ENCODE results near the gene STUB1. TPM values are rescaled to one million over a fixed set of nuclear protein-coding genes. Genes with fewer than 3 reads are reported as not detected.

The STUB1 gene
- total RNA-seq, 4 donors from 2014 or later: 155 to 215 (median 178) TPM

GRCh38 chr16:648071-648780, 32.0 kb upstream of the STUB1 start:
- Histone ChIP-seq H3K4me1 (peaks cover 46 to 76% (median 63%) of the 10 kb centered on the region in 4 donors), H3K27ac (replicated peaks in 1 of 4) (peak overlapping the region; percentile 83 to 92 (median 90)), H3K27me3 (no peaks in the 10 kb centered on the region), H3K4me3 (peak overlapping the region; percentile 65 to 79 (median 76)), H3K36me3 (peaks cover 0 to 23% (median 12%) of the 10 kb centered on the region in 4 donors), H3K9me3 (no peaks in the 10 kb centered on the region)
- whole genome bisulfite sequencing: 43% methylated on average over 8 of the region's 24 CpGs
- intact Hi-C loops (cut with DNase I): no loop called here
- no peak for DNase-seq (ENCODE audit: extremely low spot score)
- TF ChIP-seq CTCF (IDR thresholded peaks at IDR 0.05): peak; percentile 8 to 28 (median 9)
- no peak for TF ChIP-seq POLR2A (IDR thresholded peaks at IDR 0.05; ENCODE audit: low read depth)
- TF ChIP-seq EP300 (IDR thresholded peaks at IDR 0.05): no peak
- TF ChIP-seq POLR2AphosphoS5 (IDR thresholded peaks at IDR 0.05): no peak

- Histone ChIP-seq H3K9me3 (no peaks in the 10 kb centered on the region), H3K4me1 (peaks cover 44 to 69% (median 55%) of the 10 kb centered on the region in 4 donors), H3K36me3 (peaks cover 0 to 30% (median 16%) of the 10 kb centered on the region in 4 donors), H3K27me3 (no peaks in the 10 kb centered on the region), H3K27ac (replicated peaks in 1 of 4) (peak within 1 kb of the TSS; percentile 83 to 92 (median 90)), H3K4me3 (peak within 1 kb of the TSS; percentile 65 to 79 (median 76))
- intact Hi-C loops (cut with DNase I): no loop called here
- peak; percentile 96 for DNase-seq (ENCODE audit: extremely low spot score)
- no peak for TF ChIP-seq EP300 (IDR thresholded peaks at IDR 0.05)
- peak; percentile 89 for TF ChIP-seq POLR2AphosphoS5 (IDR thresholded peaks at IDR 0.05)
- peak in 1 of 3 experiments; percentile 23 for TF ChIP-seq CTCF (IDR thresholded peaks at IDR 0.05)
- peak; percentile 41 for TF ChIP-seq POLR2A (IDR thresholded peaks at IDR 0.05; ENCODE audit: low read depth)
- 0% methylated on average over 30 of the region's 91 CpGs for WGBS
These were observed 31.2 kb upstream of the STUB1 start, which contains the start of gene WDR90 for GRCh38 chr16:648781-649589. TSS of gene WDR90 (plus strand) at chr16:649365. CDS start at chr16:649417, 52 bp downstream.

GRCh38 chr16:649631-650030, 30.6 kb upstream of the STUB1 start:
- H3K36me3 ChIP-seq: peaks cover 0 to 32% (median 16%) of the 10 kb centered on the region in 4 donors
- H3K4me3 ChIP-seq: peak overlapping the region; percentile 65 to 79 (median 76)
- DNase-seq (ENCODE audit: extremely low spot score): no peak
- H3K4me1 ChIP-seq: peaks cover 42 to 62% (median 52%) of the 10 kb centered on the region in 4 donors
- intact Hi-C loops (cut with DNase I): no loop called here
- no peak for TF ChIP-seq EP300 (IDR thresholded peaks at IDR 0.05)
- TF ChIP-seq CTCF (IDR thresholded peaks at IDR 0.05): no peak
- TF ChIP-seq POLR2A (IDR thresholded peaks at IDR 0.05; ENCODE audit: low read depth): no peak
- TF ChIP-seq POLR2AphosphoS5 (IDR thresholded peaks at IDR 0.05): no peak
- WGBS: 11% methylated on average over 23 of the region's 44 CpGs
- H3K9me3 ChIP-seq: no peaks in the 10 kb centered on the region
- H3K27me3 ChIP-seq: no peaks in the 10 kb centered on the region
- H3K27ac ChIP-seq (replicated peaks in 1 of 4): peak overlapping the region; percentile 83 to 92 (median 90)

- intact Hi-C loops (cut with DNase I): no loop called here
- Histone ChIP-seq H3K36me3 (peaks cover 0 to 52% (median 24%) of the 10 kb centered on the region in 4 donors), H3K4me3 (no peak overlapping the region), H3K27ac (replicated peaks in 1 of 4) (no peak overlapping the region), H3K4me1 (peaks cover 28 to 40% (median 34%) of the 10 kb centered on the region in 4 donors), H3K9me3 (no peaks in the 10 kb centered on the region), H3K27me3 (no peaks in the 10 kb centered on the region)
- TF ChIP-seq CTCF (IDR thresholded peaks at IDR 0.05) (no peak), POLR2AphosphoS5 (IDR thresholded peaks at IDR 0.05) (no peak), EP300 (IDR thresholded peaks at IDR 0.05) (no peak), POLR2A (IDR thresholded peaks at IDR 0.05; ENCODE audit: low read depth) (no peak)
- DNase-seq (ENCODE audit: extremely low spot score): no peak
- WGBS: 88% methylated on average over 15 of the region's 22 CpGs
These were observed 28.4 kb upstream of the STUB1 start for GRCh38 chr16:651844-652243.
